A549 (cell line): ENCODE measurements around the gene FRMD6. TPM values are rescaled to one million over a fixed set of nuclear protein-coding genes. Genes with fewer than 3 reads are reported as not detected.

Experiments used
- ATAC-seq, 2 experiments: fragments of 200-7000 bp in 1 of 2; fragments of >200 bp in 1 of 2; cut with Nextera tagmentation in 1 of 2; cut with Tn5 transposase in 1 of 2; 3 replicates each; pipeline versions ENCODE4 v1.8.0 to v1.9.1; 2018 to 2020; ENCODE audit warnings: mild to moderate bottlenecking in 1 of 2, moderate library complexity in 1 of 2
- CTCF ChIA-PET: fragments of 300-600 bp; sonication (Branson Sonifier 250); formaldehyde crosslinking; extraction: SDS; loops from one replicate; lab custom pipeline; 2021; ENCODE audit warnings: antibody characterized with exemption, inconsistent platforms; lab: Yijun Ruan, JAX
- POLR2A ChIA-PET: fragments of 350-600 bp; formaldehyde crosslinking; extraction: SDS; loops from one replicate; lab custom pipeline; 2021; ENCODE audit warnings: antibody characterized with exemption, inconsistent platforms; lab: Yijun Ruan, JAX
- DNase-seq, 2 experiments: peaks; one replicate each; pipeline versions ENCODE4 v3.0.0 to v3.0.0-alpha.2; 2011 to 2016; ENCODE audit warnings: low read depth in 1 of 2, low spot score in 1 of 2
- FAIRE-seq: peaks from 2 replicates; lab custom pipeline; 2011; peaks lifted over from hg19 to GRCh38; lab: Jason Lieb, UNC
- H3K27ac ChIP-seq, 2 experiments: fragments of >200 bp; sonication (Bioruptor Twin); formaldehyde crosslinking; 3 replicates each; pipeline ENCODE4 v1.5.1; 2016 to 2017
- H3K4me1 ChIP-seq: fragments of >200 bp; sonication (Bioruptor Twin); formaldehyde crosslinking; 3 replicates; pipeline ENCODE4 v1.6.1; 2016
- H3K4me2 ChIP-seq: fragments of >200 bp; sonication (Bioruptor Twin); formaldehyde crosslinking; 3 replicates; pipeline ENCODE4 v1.6.1; 2016
- H3K4me3 ChIP-seq: fragments of >200 bp; sonication (Bioruptor Twin); formaldehyde crosslinking; 3 replicates; pipeline ENCODE4 v1.5.1; 2016
- H3K9me3 ChIP-seq: fragments of >200 bp; sonication (Bioruptor Twin); formaldehyde crosslinking; 3 replicates; pipeline ENCODE4 v1.6.1; 2016
- ATOH8 ChIP-seq: fragments of 250-450 bp; sonication (Bioruptor Pico); IDR thresholded peaks from 2 replicates; pipeline ENCODE4 v1.5.0; 2020; ENCODE audit warnings: low read depth, mild to moderate bottlenecking, moderate library complexity
- BHLHE40 ChIP-seq: IDR thresholded peaks from 2 replicates; pipeline ENCODE4 v1.6.1; 2012; ENCODE audit warnings: low read depth, low read length, inconsistent platforms
- CTCF ChIP-seq: fragments of >200 bp; sonication (Bioruptor Twin); formaldehyde crosslinking; IDR thresholded peaks from 3 replicates; pipeline ENCODE4 v1.5.1; 2016
- ELK1 ChIP-seq: fragments of 150-350 bp; IDR thresholded peaks from 2 replicates; pipeline ENCODE4 v1.6.1; 2014; ENCODE audit warnings: low read depth, mild to moderate bottlenecking, low read length
- ESRRA ChIP-seq: fragments of 150-350 bp; IDR thresholded peaks from 2 replicates; pipeline ENCODE4 v1.6.1; 2014; ENCODE audit warnings: mild to moderate bottlenecking, low read length, borderline replicate concordance
- FOXS1 ChIP-seq: fragments of 250-450 bp; sonication (Bioruptor Pico); IDR thresholded peaks from 2 replicates; pipeline ENCODE4 v1.5.0; 2020; ENCODE audit warnings: mild to moderate bottlenecking, moderate library complexity
- HOXA7 ChIP-seq: fragments of 250-450 bp; sonication (Bioruptor Pico); IDR thresholded peaks from 2 replicates; pipeline ENCODE4 v1.5.0; 2020; ENCODE audit warnings: mild to moderate bottlenecking, moderate library complexity
- JUN ChIP-seq, 2 experiments: fragments of >200 bp; sonication (Bioruptor Twin); formaldehyde crosslinking; IDR thresholded peaks; 2 replicates in 1 of 2; 3 replicates in 1 of 2; pipeline ENCODE4 v1.6.1; 2016 to 2017
- JUNB ChIP-seq: fragments of >200 bp; sonication (Bioruptor Twin); formaldehyde crosslinking; IDR thresholded peaks from 2 replicates; pipeline ENCODE4 v1.6.1; 2016
- KDM5A ChIP-seq: fragments of 200-600 bp; sonication (generic); IDR thresholded peaks from 2 replicates; pipeline ENCODE4 v1.6.1; 2016; ENCODE audit warnings: antibody characterized with exemption, mild to moderate bottlenecking
- NPAS2 ChIP-seq: fragments of 250-450 bp; sonication (Bioruptor Pico); IDR thresholded peaks from 2 replicates; pipeline ENCODE4 v1.8.0; 2022; ENCODE audit warnings: mild to moderate bottlenecking, moderate library complexity, borderline replicate concordance
- NR3C1 ChIP-seq: fragments of >200 bp; sonication (Bioruptor Twin); formaldehyde crosslinking; IDR thresholded peaks from 3 replicates; pipeline ENCODE4 v1.6.1; 2017
- PHF8 ChIP-seq: fragments of 200-600 bp; sonication (generic); IDR thresholded peaks from 2 replicates; pipeline ENCODE4 v1.6.1; 2016; ENCODE audit warnings: low read depth, mild to moderate bottlenecking, antibody characterized with exemption, moderate library complexity, borderline replicate concordance
- SMC3 ChIP-seq: fragments of >200 bp; sonication (Bioruptor Twin); formaldehyde crosslinking; IDR thresholded peaks from 3 replicates; pipeline ENCODE4 v1.6.1; 2018; ENCODE audit warnings: inconsistent platforms
- TP53 ChIP-seq: fragments of 250-450 bp; sonication (Bioruptor Pico); IDR thresholded peaks from 2 replicates; pipeline ENCODE4 v1.5.0; 2021; ENCODE audit warnings: mild to moderate bottlenecking, moderate library complexity
- ZC3H11A ChIP-seq: fragments of 450-650 bp; IDR thresholded peaks from 2 replicates; pipeline ENCODE4 v1.6.1; 2014; ENCODE audit warnings: antibody characterized with exemption, mild to moderate bottlenecking
- ZSCAN20 ChIP-seq: fragments of 250-450 bp; sonication (Bioruptor Pico); IDR thresholded peaks from 2 replicates; pipeline ENCODE4 v1.8.0; 2022; ENCODE audit warnings: mild to moderate bottlenecking, moderate library complexity
- WGBS: methylation state at CpG from one replicate; pipeline ENCODE4 v1.1.6; 2017; ENCODE audit errors: missing lambda C conversion rate; 5-methylcytosine and 5-hydroxymethylcytosine counted together
- polyA plus RNA-seq, 4 experiments: library from polyadenylated mRNA; depleted of rRNA in 3 of 4; stranded (reverse); fragments of >200 nt; fragmentation: RNase III in 1 of 4; extraction: RNeasy Plus Mini Kit Qiagen cat#74134 plus additional on column Dnase treatment in 1 of 4; gene quantifications; 2 replicates in 3 of 4; 3 replicates in 1 of 4; pipeline ENCODE4 v1.2.3, GENCODE V29; 2011 to 2017

The FRMD6 gene
- polyA plus RNA-seq, 2 of the 4 experiments (the other 2 are of a cell fraction) = 18.8 to 23.1 TPM

- no peak for TF ChIP-seq CTCF
These were observed 66.1 kb downstream of the FRMD6 start (continued) for GRCh38 chr14:51717766-51718165.

GRCh38 chr14:51719955-51720354, 68.2 kb downstream of the FRMD6 start:
- ATAC-seq = no peak
- TF ChIP-seq ESRRA (no peak), ELK1 (no peak), JUNB (no peak), NR3C1 (no peak), FOXS1 (CRISPR knock-in tag) (no peak), KDM5A (no peak), PHF8 (no peak), ZSCAN20 (CRISPR knock-in tag) (no peak), SMC3 (no peak), HOXA7 (CRISPR knock-in tag) (no peak), ZC3H11A (no peak), BHLHE40 (no peak), CTCF (no peak), TP53 (CRISPR knock-in tag) (no peak), ATOH8 (CRISPR knock-in tag) (no peak)
- TF ChIP-seq, all 56 proteins: peak for 0
- CTCF ChIA-PET = interaction anchor here (1.3 to 1.8 kb wide), 3 partner anchors 56 to 436 kb away, joined by 3 to 11 read pairs (median 4); no protein-coding TSS in a partner anchor

GRCh38 chr14:51723990-51724389, 72.3 kb downstream of the FRMD6 start:
- ATAC-seq (no peak), DNase-seq (no peak), FAIRE-seq (no peak)
- WGBS = 92% methylated on average over 3 of the region's 3 CpGs
- Histone ChIP-seq H3K4me3 (no peak overlapping the region), H3K9me3 (no peaks in the 10 kb centered on the region), H3K27ac (no peak overlapping the region), H3K4me2 (no peak overlapping the region), H3K4me1 (no peaks in the 10 kb centered on the region)
- no peak for TF ChIP-seq SMC3
- no peak for TF ChIP-seq JUN (IDR thresholded peaks at IDR 0.05)
- no peak for TF ChIP-seq NPAS2 (CRISPR knock-in tag)
- ChIA-PET CTCF (interaction anchor here (0.9 to 2.4 kb wide), 2 partner anchors 52 to 57 kb away, joined by 3 to 7 read pairs; no protein-coding TSS in a partner anchor), POLR2A (no interaction called here)

More at GRCh38 chr14:51719955-51720354, 68.2 kb downstream of the FRMD6 start:
- Histone ChIP-seq H3K9me3 (no peaks in the 10 kb centered on the region), H3K4me3 (no peak overlapping the region), H3K27ac (no peak overlapping the region), H3K4me1 (peaks cover 6% of the 10 kb centered on the region; the same call in 1 of the 3 replicates), H3K4me2 (no peak overlapping the region)
- 96% methylated on average over 16 of the region's 17 CpGs for WGBS
- FAIRE-seq (no peak), DNase-seq (no peak)
- POLR2A ChIA-PET = no interaction called here
